ENCODE results near the gene ACAA1. TPM values are rescaled to one million over a fixed set of nuclear protein-coding genes. Genes with fewer than 3 reads are reported as not detected.

The ACAA1 gene
- total RNA-seq, 2 experiments from 2014 or later, result 13.3 to 50.3 TPM

DNA sequence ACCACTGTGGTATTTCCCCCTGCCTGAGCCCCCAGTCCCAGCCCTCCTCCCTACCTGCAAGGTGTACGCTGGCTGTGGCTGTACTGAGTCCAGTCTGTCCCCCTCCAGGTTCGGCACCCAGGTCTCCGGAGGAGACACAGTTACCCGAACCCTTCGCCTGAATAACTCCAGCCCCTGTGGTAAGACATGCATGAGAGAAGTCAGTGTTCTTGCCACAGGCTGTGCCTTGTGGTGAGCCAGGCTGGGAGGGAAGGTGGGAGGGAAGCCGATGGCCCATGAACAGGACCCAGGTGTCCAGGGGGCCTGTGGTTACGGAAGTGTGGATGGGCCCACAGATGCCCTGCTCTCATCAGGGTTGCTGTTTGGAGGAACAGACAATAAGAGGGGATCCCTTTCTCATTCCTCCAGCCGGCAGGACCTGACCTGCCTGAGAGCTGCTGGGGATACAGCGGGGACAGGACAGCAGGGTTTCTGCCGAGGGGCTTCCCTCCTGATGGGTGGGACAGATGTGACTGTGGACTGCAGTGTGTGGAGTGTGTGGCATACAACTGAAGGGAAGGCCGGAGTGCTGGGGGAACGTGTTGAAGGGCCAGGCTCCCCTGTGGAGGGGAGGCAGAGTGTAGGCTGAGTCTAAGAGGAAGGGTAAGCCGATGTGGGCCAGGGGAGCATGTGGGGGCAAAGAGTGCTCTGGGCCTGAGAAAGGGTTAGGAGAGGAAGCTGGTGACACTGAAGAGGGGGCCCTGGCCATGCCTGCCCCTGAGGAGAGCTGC, 21.9 kb downstream of the ACAA1 start:
- POLR2A ChIA-PET, result no interaction called here
- BruUV-seq (replicated peaks), result no TSS peak

GRCh38 chr3:38114052-38114874, 22.7 kb downstream of the ACAA1 start:
- no TSS peak for BruUV-seq (replicated peaks)
- CTCF ChIA-PET (ENCODE audit: unreplicated experiment), result no interaction called here
- H4K20me1 ChIP-seq (ENCODE audit: insufficient read depth, low read length), result no peaks in the 10 kb centered on the region; the same call in 1 of the 2 replicates
- no peak overlapping the region for H3K4me2 ChIP-seq (ENCODE audit: low read length)
- POLR2A ChIA-PET, result no interaction called here
- no peaks in the 10 kb centered on the region for H3K79me2 ChIP-seq (ENCODE audit: insufficient read depth, low read depth, low read length)
- H3K36me3 ChIP-seq (ENCODE audit: insufficient read depth, low read length), result no peaks in the 10 kb centered on the region
- DNase-seq (ENCODE audit: low spot score), result no peak
- no peaks in the 10 kb centered on the region for H3K4me1 ChIP-seq (ENCODE audit: insufficient read depth, low read length, poor library complexity, severe bottlenecking)
- no peaks in the 10 kb centered on the region for H3K9me2 ChIP-seq (ENCODE audit: insufficient read depth, low read length)
- no peak overlapping the region for H2AFZ ChIP-seq (ENCODE audit: low read length)
- no peak overlapping the region for H3K4me3 ChIP-seq (ENCODE audit: low read depth, low read length, poor library complexity, severe bottlenecking)
- H3K9me3 ChIP-seq (ENCODE audit: low read length), result no peaks in the 10 kb centered on the region
- TF ChIP-seq EZH2phosphoT487 (IDR thresholded peaks at IDR 0.05; ENCODE audit: borderline replicate concordance, low read depth, low read length) (no peak), CTCF (conservative IDR thresholded peaks at IDR 0.05; ENCODE audit: low read length) (no peak)
- H3K27ac ChIP-seq (ENCODE audit: low read depth, low read length, poor library complexity, severe bottlenecking), result no peak overlapping the region
- intact Hi-C loops (cut with micrococcal nuclease; ENCODE audit: unreplicated experiment), result no loop called here

More for the DNA sequence above, 21.9 kb downstream of the ACAA1 start:
- intact Hi-C loops (cut with micrococcal nuclease; ENCODE audit: unreplicated experiment), result loop anchor here (5.0 kb wide), 1 partner anchor 232 kb away; the partner anchor contains the start of gene XYLB
- H3K4me3 ChIP-seq (ENCODE audit: low read depth, low read length, poor library complexity, severe bottlenecking), result no peak overlapping the region
- no peak overlapping the region for H2AFZ ChIP-seq (ENCODE audit: low read length)
- no peaks in the 10 kb centered on the region for H3K36me3 ChIP-seq (ENCODE audit: insufficient read depth, low read length)
- H3K27ac ChIP-seq (ENCODE audit: low read depth, low read length, poor library complexity, severe bottlenecking), result no peak overlapping the region
- H3K9me3 ChIP-seq (ENCODE audit: low read length), result no peaks in the 10 kb centered on the region
- no peak for DNase-seq (ENCODE audit: low spot score)
- CTCF ChIA-PET (ENCODE audit: unreplicated experiment), result no interaction called here
- H4K20me1 ChIP-seq (ENCODE audit: insufficient read depth, low read length), result no peaks in the 10 kb centered on the region; the same call in 1 of the 2 replicates
- H3K9me2 ChIP-seq (ENCODE audit: insufficient read depth, low read length), result no peaks in the 10 kb centered on the region
- H3K4me1 ChIP-seq (ENCODE audit: insufficient read depth, low read length, poor library complexity, severe bottlenecking), result no peaks in the 10 kb centered on the region
- TF ChIP-seq CTCF (conservative IDR thresholded peaks at IDR 0.05; ENCODE audit: low read length) (no peak), EZH2phosphoT487 (IDR thresholded peaks at IDR 0.05; ENCODE audit: borderline replicate concordance, low read depth, low read length) (no peak)
- no peaks in the 10 kb centered on the region for H3K79me2 ChIP-seq (ENCODE audit: insufficient read depth, low read depth, low read length)
- no peak overlapping the region for H3K4me2 ChIP-seq (ENCODE audit: low read length)

All from OCI-LY7 (cell line).